ENCODE measurements around the gene CNTNAP2.

- TF ChIP-seq CTCF (IDR thresholded peaks at IDR 0.05) (no peak), EP300 (IDR thresholded peaks at IDR 0.05) (no peak)
Observed at GRCh38 chr7:148095066-148095465, 1978.5 kb downstream of the CNTNAP2 start.

Measured in stomach (tissue), 4 donors.